ENCODE measurements around the gene IRGC. TPM values are rescaled to one million over a fixed set of nuclear protein-coding genes. Genes with fewer than 3 reads are reported as not detected.

IRGC gene
- polyA plus RNA-seq, 2 of the 4 experiments (the other 2 are of a cell fraction): not detected

GRCh38 chr19:43725468-43725867, 9.6 kb downstream of the IRGC start:
- DNase-seq (ENCODE audit: low read depth in 1 of 2, low spot score in 1 of 2) (no peak), ATAC-seq (no peak), FAIRE-seq (no peak)
- ChIA-PET POLR2A (interaction anchor here (0.6 to 1.4 kb wide), 6 partner anchors 26 to 1436 kb away, joined by 3 to 8 read pairs (median 4); no protein-coding TSS in a partner anchor), CTCF (interaction anchor here (0.7 to 2.2 kb wide), 9 partner anchors 9 to 563 kb away, joined by 3 to 11 read pairs (median 5); partner anchors contain the start of genes IRGC and PLAUR)
- 78% methylated on average over 7 of the region's 7 CpGs for WGBS (ENCODE audit: missing lambda C conversion rate)
- no peak overlapping the region for H3K27ac ChIP-seq
- H3K9me3 ChIP-seq: no peaks in the 10 kb centered on the region
- H3K4me1 ChIP-seq: no peaks in the 10 kb centered on the region
- H3K4me2 ChIP-seq: no peak overlapping the region
- H3K4me3 ChIP-seq: no peak overlapping the region
- TF ChIP-seq ZC3H11A (IDR thresholded peaks at IDR 0.05) (no peak), PHF8 (IDR thresholded peaks at IDR 0.05; ENCODE audit: borderline replicate concordance, low read depth) (no peak)

- Histone ChIP-seq H3K4me1 (no peaks in the 10 kb centered on the region), H3K4me2 (no peak overlapping the region), H3K9me3 (no peaks in the 10 kb centered on the region), H3K27ac (no peak overlapping the region), H3K4me3 (no peak overlapping the region)
- POLR2A ChIA-PET: interaction anchor here (0.7 to 1.3 kb wide), 2 partner anchors 38 to 59 kb away, joined by 3 read pairs; no protein-coding TSS in a partner anchor
- no peak for FAIRE-seq
- ATAC-seq: peak in 1 of 2 experiments; percentile 14; a peak in 4 of 6 replicates
- no peak for DNase-seq (ENCODE audit: low read depth in 1 of 2, low spot score in 1 of 2)
- 92% methylated on average over 15 of the region's 15 CpGs for WGBS (ENCODE audit: missing lambda C conversion rate)
- CTCF ChIA-PET: interaction anchor here (0.8 to 2.2 kb wide), 8 partner anchors 10 to 112 kb away, joined by 3 to 7 read pairs (median 4); partner anchors contain the start of gene PLAUR
- no peak for TF ChIP-seq SREBF2 (IDR thresholded peaks at IDR 0.05)
- TF ChIP-seq TP53 (CRISPR knock-in tag; IDR thresholded peaks at IDR 0.05): no peak
- 0 out of 5 replicates have a peak, but pooled peaks of 1 of the 2 experiments have one; percentile 1 for TF ChIP-seq JUN (IDR thresholded peaks at IDR 0.05)
- TF ChIP-seq POLR2AphosphoS2 (conservative IDR thresholded peaks at IDR 0.05; ENCODE audit: low read length): 0 out of 2 replicates have a peak, but pooled peaks have one; percentile 73
Measured at GRCh38 chr19:43726736-43727592, 11.1 kb downstream of the IRGC start.

GRCh38 chr19:43727593-43727853, 11.6 kb downstream of the IRGC start:
- Histone ChIP-seq H3K4me3 (no peak overlapping the region), H3K4me1 (no peaks in the 10 kb centered on the region), H3K9me3 (no peaks in the 10 kb centered on the region), H3K4me2 (no peak overlapping the region), H3K27ac (no peak overlapping the region)
- ChIA-PET CTCF (interaction anchor here (0.8 to 2.2 kb wide), 6 partner anchors 9 to 133 kb away, joined by 3 to 7 read pairs (median 4); partner anchors contain the start of gene PLAUR), POLR2A (no interaction called here)
- FAIRE-seq (no peak), DNase-seq (ENCODE audit: low read depth in 1 of 2, low spot score in 1 of 2) (no peak), ATAC-seq (peak in 1 of 2 experiments; percentile 14; a peak in 1 of 6 replicates)
- 98% methylated on average over 4 of the region's 4 CpGs for WGBS (ENCODE audit: missing lambda C conversion rate)
- TF ChIP-seq CEBPB (IDR thresholded peaks at IDR 0.05) (no peak), SMC3 (IDR thresholded peaks at IDR 0.05) (no peak), TP53 (CRISPR knock-in tag; IDR thresholded peaks at IDR 0.05) (no peak), MYC (IDR thresholded peaks at IDR 0.05; ENCODE audit: borderline replicate concordance, low read length) (no peak), NFE2L2 (conservative IDR thresholded peaks at IDR 0.05; ENCODE audit: low read length) (no peak), POLR2A (IDR thresholded peaks at IDR 0.05; ENCODE audit: low read length) (no peak), POLR2AphosphoS2 (conservative IDR thresholded peaks at IDR 0.05; ENCODE audit: low read length) (no peak), HEYL (CRISPR knock-in tag; IDR thresholded peaks at IDR 0.05) (no peak), PHF8 (IDR thresholded peaks at IDR 0.05; ENCODE audit: borderline replicate concordance, low read depth) (no peak), HES2 (IDR thresholded peaks at IDR 0.05) (no peak), BCL3 (IDR thresholded peaks at IDR 0.05) (no peak), NPAS2 (CRISPR knock-in tag; IDR thresholded peaks at IDR 0.05; ENCODE audit: borderline replicate concordance) (no peak), CHD4 (IDR thresholded peaks at IDR 0.05; ENCODE audit: borderline replicate concordance) (no peak), RFX5 (IDR thresholded peaks at IDR 0.05) (no peak), HMGXB4 (CRISPR knock-in tag; IDR thresholded peaks at IDR 0.05; ENCODE audit: borderline replicate concordance) (no peak), EP300 (IDR thresholded peaks at IDR 0.05) (no peak), REST (IDR thresholded peaks at IDR 0.05) (no peak), RNF2 (IDR thresholded peaks at IDR 0.05; ENCODE audit: borderline replicate concordance, low read depth) (no peak), ELK1 (IDR thresholded peaks at IDR 0.05; ENCODE audit: low read depth, low read length) (no peak)
